HG03378 (cell line): ENCODE results near the gene AMBRA1.
A peak's percentile ranks its signal among the peaks of the same experiment; 100 is the strongest.
"Not testable (repeated sequence)": the region's sequence is repeated elsewhere in the genome, so short reads cannot be mapped to it uniquely, and the experiment has no call there.

ENCODE experiments used
- ATAC-seq: cut with Tn5 transposase; IDR thresholded peaks from one replicate; pipeline ENCODE4 v1.9.1; 2021; ENCODE audit warnings: mild to moderate bottlenecking, moderate library complexity; ENCODE audit not compliant: unreplicated experiment

The AMBRA1 gene

GRCh38 chr11:46588131-46588530 is 5.7 kb downstream of the AMBRA1 start:
- no peak for ATAC-seq

DNA sequence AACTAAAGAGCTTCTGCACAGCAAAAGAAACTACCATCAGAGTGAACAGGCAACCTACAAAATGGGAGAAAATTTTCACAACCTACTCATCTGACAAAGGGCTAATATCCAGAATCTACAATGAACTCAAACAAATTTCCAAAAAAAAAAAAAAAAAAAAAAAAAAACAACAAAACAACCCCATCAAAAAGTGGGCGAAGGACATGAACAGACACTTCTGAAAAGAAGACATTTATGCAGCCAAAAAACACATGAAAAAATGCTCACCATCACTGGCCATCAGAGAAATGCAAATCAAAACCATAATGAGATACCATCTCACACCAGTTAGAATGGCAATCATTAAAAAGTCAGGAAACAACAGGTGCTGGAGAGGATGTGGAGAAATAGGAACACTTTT is 10.3 kb downstream of the AMBRA1 start:
- not testable (repeated sequence) for ATAC-seq

- ATAC-seq, result no peak
Measured at GRCh38 chr11:46582588-46582987, 11.2 kb downstream of the AMBRA1 start.

- no peak for ATAC-seq
Measured at GRCh38 chr11:46577058-46577457, 16.8 kb downstream of the AMBRA1 start.

DNA sequence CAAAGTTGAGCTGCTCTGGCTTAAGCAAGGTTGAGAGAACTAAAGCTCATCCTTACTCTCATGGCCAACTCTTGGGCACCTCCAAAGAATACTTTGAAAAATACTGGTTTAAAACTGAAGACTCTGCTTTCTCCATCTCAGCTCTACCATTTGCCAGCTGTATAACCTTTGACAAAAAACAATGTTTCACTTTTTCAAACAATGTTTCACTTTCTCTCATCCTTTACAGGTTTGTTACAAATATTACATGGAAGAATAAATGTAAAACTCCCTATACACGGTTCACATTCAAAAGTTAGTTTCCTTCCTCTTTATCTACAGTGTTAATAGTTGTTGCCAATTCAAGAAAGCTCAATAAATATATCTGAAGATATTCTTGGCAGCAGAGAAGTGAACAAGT is 19.2 kb downstream of the AMBRA1 start:
- no peak for ATAC-seq

DNA sequence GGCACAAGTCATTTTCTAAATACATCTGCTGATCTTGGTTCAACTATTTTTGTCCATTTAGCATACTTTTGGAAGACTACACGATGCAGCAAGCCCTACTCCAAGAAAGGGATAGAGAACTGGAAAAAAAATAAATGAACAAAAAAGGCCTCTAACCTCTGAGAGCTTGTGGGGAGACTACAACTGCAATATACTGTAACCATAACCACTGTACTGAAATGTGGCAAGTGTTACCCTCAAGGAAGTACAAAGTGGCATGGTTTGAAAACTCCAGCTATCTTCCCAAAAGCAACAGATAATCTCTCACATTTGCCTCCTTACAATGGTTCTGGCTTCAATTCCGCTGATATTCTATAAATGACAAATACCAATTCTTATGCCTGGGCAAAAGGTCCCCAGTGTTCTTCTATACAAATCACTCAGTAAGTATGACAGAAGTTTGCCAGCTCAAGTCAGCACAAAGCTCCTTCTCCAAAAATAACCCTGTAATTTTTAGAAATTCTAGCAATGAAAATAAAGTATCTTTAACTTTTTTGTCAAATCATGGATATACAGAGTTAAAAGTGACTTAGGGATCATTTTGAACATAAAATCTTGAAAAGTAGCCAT is 22.9 kb downstream of the AMBRA1 start:
- no peak for ATAC-seq

- no peak for ATAC-seq
Measured at GRCh38 chr11:46565232-46565840, 28.5 kb downstream of the AMBRA1 start.

- no peak for ATAC-seq
Measured at GRCh38 chr11:46564459-46564858, 29.4 kb downstream of the AMBRA1 start.

DNA sequence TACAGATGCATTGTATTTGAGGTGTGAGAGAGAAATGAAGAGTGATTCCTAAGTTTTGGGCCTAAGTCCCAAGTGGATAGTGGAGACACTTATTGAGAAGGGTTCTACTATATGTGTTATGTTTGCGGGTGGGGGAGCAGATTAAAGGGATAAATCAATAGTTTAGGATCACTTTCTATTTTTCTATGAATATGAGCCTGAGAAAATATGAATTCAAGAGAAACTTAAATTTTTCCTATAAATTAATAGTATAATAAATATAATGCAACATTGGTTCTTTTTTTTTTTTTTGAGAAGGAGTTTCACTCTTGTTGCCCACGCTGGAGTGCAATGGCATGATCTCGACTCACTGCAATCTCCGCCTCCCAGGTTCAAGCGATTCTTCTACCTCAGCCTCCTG is 31.3 kb downstream of the AMBRA1 start:
- no peak for ATAC-seq

- ATAC-seq, result no peak
Measured at GRCh38 chr11:46560300-46560991, 33.4 kb downstream of the AMBRA1 start.

- no peak for ATAC-seq
Measured at GRCh38 chr11:46559815-46560214, 34.0 kb downstream of the AMBRA1 start.

DNA sequence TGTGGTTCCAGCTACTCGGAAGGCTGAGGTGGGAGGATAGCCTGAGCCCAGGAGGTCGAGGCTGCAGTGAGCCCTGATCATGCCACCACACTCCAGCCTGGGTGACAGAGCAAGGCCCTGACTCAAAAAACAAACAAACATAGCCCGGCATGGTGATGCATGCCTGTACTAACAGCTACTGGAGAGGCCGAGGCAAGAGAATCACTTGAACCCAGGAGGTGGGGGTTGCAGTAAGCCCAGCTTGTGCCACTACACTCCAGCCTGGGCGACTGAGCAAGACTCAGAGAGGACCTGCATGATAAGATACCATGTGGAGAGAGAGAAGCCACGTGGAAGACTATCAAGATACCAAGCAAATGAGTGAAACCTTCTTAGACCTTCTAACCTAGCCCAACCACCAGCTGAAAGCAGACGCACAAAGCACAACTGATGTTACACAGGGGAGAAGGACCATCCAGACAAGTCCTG is 36.1 kb downstream of the AMBRA1 start:
- ATAC-seq, result no peak

GRCh38 chr11:46555267-46556054 is 38.4 kb downstream of the AMBRA1 start:
- ATAC-seq, result peak; percentile 44

DNA sequence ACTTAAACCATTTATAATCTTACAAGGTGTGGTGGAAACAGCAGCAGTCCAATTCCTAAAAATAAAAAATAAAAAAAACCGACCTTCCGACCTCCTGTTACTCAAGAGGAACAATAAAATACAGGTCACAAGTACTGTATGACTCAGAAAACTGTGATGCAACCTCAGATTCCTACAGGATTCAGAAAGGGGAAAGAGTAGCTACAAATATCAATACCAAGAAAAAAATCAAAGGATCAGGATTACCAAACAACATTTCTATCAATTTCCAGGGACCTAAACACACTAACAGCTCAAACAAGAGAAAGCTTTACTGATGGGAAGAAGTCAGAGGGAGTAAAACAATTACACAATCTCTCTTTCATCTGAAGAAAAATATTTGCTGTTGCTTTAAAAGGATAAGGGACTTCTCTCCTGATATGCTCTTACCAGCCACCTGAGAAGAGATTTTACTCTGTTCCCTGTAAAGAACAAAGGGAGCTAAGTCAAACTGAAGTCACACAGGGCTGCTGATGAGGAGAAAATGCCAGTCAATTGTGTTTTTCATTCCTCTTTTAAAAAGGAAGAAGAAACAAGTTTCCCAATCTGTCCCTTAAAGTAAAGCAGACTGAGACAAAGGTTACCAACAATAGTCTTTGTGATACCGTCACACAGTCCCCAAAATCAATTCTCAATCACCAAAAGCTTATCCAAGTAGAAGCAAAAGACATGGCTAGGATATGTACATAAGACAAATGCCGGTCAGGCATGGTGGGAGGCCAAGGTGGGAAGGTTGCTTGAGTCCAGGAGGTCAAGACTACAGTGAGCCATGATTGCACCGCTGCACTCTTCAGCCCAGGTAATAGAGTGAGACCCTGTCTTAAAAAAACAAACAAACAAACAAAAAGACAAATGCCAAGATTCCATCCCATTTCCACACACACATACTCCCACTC is 39.3 kb downstream of the AMBRA1 start:
- no peak for ATAC-seq

DNA sequence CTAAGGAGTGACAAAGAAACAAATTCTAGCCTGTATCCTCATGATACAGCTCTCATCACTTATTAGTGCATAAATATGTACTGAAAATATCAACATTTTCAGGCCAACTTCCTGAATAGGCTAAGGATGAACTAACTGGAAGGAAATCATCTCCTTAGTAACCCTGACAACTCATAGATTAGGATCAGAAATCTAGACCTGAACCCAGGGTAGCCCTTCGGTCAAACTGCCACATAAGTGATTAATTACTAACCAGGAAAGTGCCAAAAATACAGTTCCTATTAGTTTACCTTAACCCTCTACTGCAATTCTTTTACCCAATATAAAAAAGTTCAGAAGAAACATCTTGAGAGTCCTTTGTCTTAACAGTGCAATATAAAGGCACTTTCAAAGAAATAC is 40.0 kb downstream of the AMBRA1 start:
- no peak for ATAC-seq

- ATAC-seq, result no peak
Measured at GRCh38 chr11:46551261-46551660, 42.6 kb downstream of the AMBRA1 start.

DNA sequence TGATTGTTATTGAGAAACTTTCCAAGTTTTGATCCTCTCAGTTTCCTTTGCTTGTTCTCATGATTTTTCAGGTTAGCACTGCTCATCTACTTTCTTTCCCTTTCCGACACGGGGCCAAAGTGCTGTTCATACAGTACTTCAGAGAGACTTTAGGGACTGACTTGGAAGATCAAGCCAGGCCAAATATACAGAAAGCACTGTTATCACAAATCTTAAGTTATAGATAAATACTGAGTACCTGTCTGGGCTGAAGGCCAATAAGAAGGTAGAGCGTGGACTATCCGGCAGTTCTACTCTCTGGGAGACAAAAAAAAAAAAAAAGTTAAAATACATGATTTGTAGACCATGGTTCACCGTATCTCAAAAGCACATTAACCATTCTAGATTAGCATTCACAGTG is 46.2 kb downstream of the AMBRA1 start:
- no peak for ATAC-seq

DNA sequence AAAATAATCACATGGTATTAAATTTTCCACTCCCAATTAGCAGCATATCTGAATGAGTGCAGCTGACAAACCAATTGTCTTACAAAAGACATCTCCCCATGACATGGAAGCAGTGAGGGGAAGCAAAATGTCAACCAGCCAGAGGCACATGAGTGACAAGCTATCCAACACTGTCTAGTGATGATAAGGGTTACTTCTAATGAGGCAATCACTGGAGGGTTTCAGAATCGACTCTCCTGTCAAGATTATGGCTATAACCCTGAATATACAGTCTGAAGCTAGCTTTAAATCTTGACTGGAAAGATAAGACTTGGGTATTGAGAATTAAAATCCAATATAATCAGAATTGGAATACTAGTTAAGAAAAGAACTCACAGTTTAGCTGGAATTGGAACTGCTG is 50.3 kb downstream of the AMBRA1 start:
- no peak for ATAC-seq

GRCh38 chr11:46541593-46542371 is 52.0 kb downstream of the AMBRA1 start:
- ATAC-seq, result no peak

GRCh38 chr11:46540807-46541206 is 53.0 kb downstream of the AMBRA1 start:
- no peak for ATAC-seq
